ENCODE results near the gene SMIM15. TPM values are rescaled to one million over a fixed set of nuclear protein-coding genes. Genes with fewer than 3 reads are reported as not detected.

The SMIM15 gene
- total RNA-seq, 2 experiments from 2014 or later, result 16.5 to 18.2 TPM

- no peak for ATAC-seq (ENCODE audit: poor library complexity)
- ChIA-PET CTCF (no interaction called here), POLR2A (no interaction called here)
- Histone ChIP-seq H3K9me3 (ENCODE audit: control insufficient read depth in 1 of 2, insufficient read depth in 1 of 2, low read length in 2 of 2) (no peaks in the 10 kb centered on the region), H3K4me1 (ENCODE audit: insufficient read depth, low read length) (no peaks in the 10 kb centered on the region), H3K4me3 (ENCODE audit: low read length) (no peak overlapping the region), H3K27ac (ENCODE audit: low read depth in 1 of 2, low read length in 2 of 2) (no peak overlapping the region), H3K27me3 (ENCODE audit: control insufficient read depth in 1 of 2, insufficient read depth in 2 of 2, low read length in 2 of 2) (no peaks in the 10 kb centered on the region), H3K36me3 (ENCODE audit: insufficient read depth, low read length) (no peaks in the 10 kb centered on the region)
- Mint-ChIP-seq H3K9me3 (no peaks in the 10 kb centered on the region), H3K4me1 (ENCODE audit: low read depth) (no peaks in the 10 kb centered on the region), H3K4me3 (no peak overlapping the region), H3K27me3 (no peaks in the 10 kb centered on the region), H3K27ac (no peak overlapping the region), H3K36me3 (ENCODE audit: low read depth) (no peaks in the 10 kb centered on the region)
- no peak for TF ChIP-seq CTCF (IDR thresholded peaks at IDR 0.05)
- intact Hi-C loops (cut with DNase I, micrococcal nuclease), result no loop called here
- no peak for DNase-seq
These were observed 9.2 kb upstream of the SMIM15 start for GRCh38 chr5:61171479-61171878.

- no peak overlapping the region for H3K4me3 Mint-ChIP-seq
- H3K36me3 Mint-ChIP-seq (ENCODE audit: low read depth), result no peaks in the 10 kb centered on the region
- H3K27ac Mint-ChIP-seq, result no peak overlapping the region
- Histone ChIP-seq H3K27ac (ENCODE audit: low read depth in 1 of 2, low read length in 2 of 2) (no peak overlapping the region), H3K4me1 (ENCODE audit: insufficient read depth, low read length) (no peaks in the 10 kb centered on the region), H3K36me3 (ENCODE audit: insufficient read depth, low read length) (no peaks in the 10 kb centered on the region), H3K27me3 (ENCODE audit: control insufficient read depth in 1 of 2, insufficient read depth in 2 of 2, low read length in 2 of 2) (no peaks in the 10 kb centered on the region), H3K9me3 (ENCODE audit: control insufficient read depth in 1 of 2, insufficient read depth in 1 of 2, low read length in 2 of 2) (no peaks in the 10 kb centered on the region), H3K4me3 (ENCODE audit: low read length) (no peak overlapping the region)
- CTCF ChIA-PET, result no interaction called here
- intact Hi-C loops (cut with DNase I, micrococcal nuclease), result loop anchor here in 1 of 2 experiments (5.0 to 10.0 kb wide), 2 partner anchors 464 to 488 kb away; partner anchors contain the start of gene DEPDC1B
- no peaks in the 10 kb centered on the region for H3K27me3 Mint-ChIP-seq
- ATAC-seq (ENCODE audit: poor library complexity), result no peak
- POLR2A ChIA-PET, result no interaction called here
- no peak for TF ChIP-seq CTCF (IDR thresholded peaks at IDR 0.05)
- H3K9me3 Mint-ChIP-seq, result no peaks in the 10 kb centered on the region
- no peaks in the 10 kb centered on the region for H3K4me1 Mint-ChIP-seq (ENCODE audit: low read depth)
- no peak for DNase-seq
These were observed 6.7 kb upstream of the SMIM15 start for GRCh38 chr5:61168951-61169350.

GRCh38 chr5:61167382-61167781 is 5.1 kb upstream of the SMIM15 start:
- ATAC-seq (ENCODE audit: poor library complexity) (no peak), DNase-seq (no peak)
- Histone ChIP-seq H3K4me3 (ENCODE audit: low read length) (no peak overlapping the region), H3K4me1 (ENCODE audit: insufficient read depth, low read length) (peaks cover 6% of the 10 kb centered on the region), H3K27me3 (ENCODE audit: control insufficient read depth in 1 of 2, insufficient read depth in 2 of 2, low read length in 2 of 2) (no peaks in the 10 kb centered on the region), H3K27ac (ENCODE audit: low read depth in 1 of 2, low read length in 2 of 2) (no peak overlapping the region), H3K36me3 (ENCODE audit: insufficient read depth, low read length) (no peaks in the 10 kb centered on the region), H3K9me3 (ENCODE audit: control insufficient read depth in 1 of 2, insufficient read depth in 1 of 2, low read length in 2 of 2) (no peaks in the 10 kb centered on the region)
- no peak for TF ChIP-seq CTCF (IDR thresholded peaks at IDR 0.05)
- CTCF ChIA-PET, result no interaction called here
- Mint-ChIP-seq H3K36me3 (ENCODE audit: low read depth) (peaks cover 10% of the 10 kb centered on the region), H3K27ac (no peak overlapping the region), H3K4me3 (no peak overlapping the region), H3K4me1 (ENCODE audit: low read depth) (peaks cover 13% of the 10 kb centered on the region), H3K27me3 (no peaks in the 10 kb centered on the region), H3K9me3 (no peaks in the 10 kb centered on the region)
- POLR2A ChIA-PET, result no interaction called here
- intact Hi-C loops (cut with DNase I, micrococcal nuclease), result loop anchor here in 1 of 2 experiments (5.0 to 10.0 kb wide), 2 partner anchors 463 to 490 kb away; partner anchors contain the start of gene DEPDC1B
